Measurements from ENCODE around the gene IFITM5.

Gene IFITM5

DNA sequence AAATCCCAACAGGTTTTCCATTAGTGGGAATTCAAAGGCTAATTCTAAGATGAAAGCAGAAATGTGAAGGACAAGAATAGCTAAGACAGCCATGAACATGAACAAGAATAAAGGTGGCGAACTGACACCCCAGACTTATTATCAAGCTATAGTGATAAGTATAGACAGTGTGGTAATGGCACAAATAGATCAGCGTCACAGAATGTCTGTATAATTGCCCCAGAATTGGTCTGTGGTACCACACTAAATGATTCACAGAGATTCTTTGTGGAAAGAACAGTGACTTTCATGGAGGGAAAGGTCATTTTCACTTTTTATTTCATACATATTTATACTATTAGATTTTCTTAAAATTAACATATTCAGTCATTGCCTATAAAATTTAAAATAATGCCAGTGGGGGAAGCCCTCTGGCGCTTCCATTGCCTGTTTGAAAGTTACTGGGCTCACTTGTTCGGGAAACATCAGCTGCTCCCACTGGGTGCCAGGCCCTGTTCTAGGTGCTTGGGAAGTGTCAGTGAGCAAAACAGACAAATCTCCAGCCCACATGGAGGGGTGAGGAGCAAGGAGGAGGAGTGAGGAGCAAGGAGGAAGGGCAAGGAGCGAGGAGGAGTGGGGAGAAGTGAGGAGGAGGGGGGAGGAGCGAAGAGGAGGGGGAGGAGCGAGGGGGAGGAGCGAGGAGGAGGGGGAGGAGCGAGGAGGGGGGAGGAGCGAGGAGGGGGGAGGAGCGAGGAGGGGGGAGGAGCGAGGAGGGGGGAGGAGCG lies 32.5 kb downstream of the IFITM5 start:
- Mint-ChIP-seq H3K4me3 (peak overlapping the region; percentile 93), H3K27ac (ENCODE audit: low read depth) (peak overlapping the region; percentile 95), H3K36me3 (ENCODE audit: insufficient read depth) (peaks cover 13% of the 10 kb centered on the region), H3K9me3 (no peaks in the 10 kb centered on the region), H3K27me3 (no peaks in the 10 kb centered on the region), H3K4me1 (peaks cover 29% of the 10 kb centered on the region)
- DNase-seq (ENCODE audit: low spot score in 2 of 2): no peak
- ATAC-seq (replicated peaks; ENCODE audit: extremely low read depth, poor library complexity, severe bottlenecking): no peak

DNA sequence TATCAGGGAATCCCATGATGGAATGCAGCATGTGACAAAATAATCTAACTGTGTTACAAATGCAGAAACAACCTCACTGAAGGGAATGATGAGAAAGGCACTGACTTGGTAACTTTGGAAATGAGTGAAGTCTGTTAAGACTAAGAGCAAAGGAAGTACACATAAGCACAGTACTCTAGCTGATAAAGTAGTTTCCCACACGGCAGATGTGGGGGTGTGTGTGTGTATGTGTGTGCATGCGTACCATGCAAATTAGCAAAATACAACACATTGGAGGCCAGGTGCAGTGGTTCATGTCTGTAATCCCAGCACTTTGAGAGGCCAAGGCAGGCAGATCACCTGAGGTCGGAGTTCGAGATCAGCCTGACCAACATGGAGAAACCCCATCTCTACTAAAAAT lies 37.7 kb downstream of the IFITM5 start:
- Mint-ChIP-seq H3K4me1 (peaks cover 5% of the 10 kb centered on the region), H3K4me3 (no peak overlapping the region), H3K9me3 (no peaks in the 10 kb centered on the region), H3K27me3 (no peaks in the 10 kb centered on the region), H3K27ac (ENCODE audit: low read depth) (no peak overlapping the region), H3K36me3 (ENCODE audit: insufficient read depth) (no peaks in the 10 kb centered on the region)
- DNase-seq (ENCODE audit: low spot score in 2 of 2) (no peak), ATAC-seq (replicated peaks; ENCODE audit: extremely low read depth, poor library complexity, severe bottlenecking) (no peak)

DNA sequence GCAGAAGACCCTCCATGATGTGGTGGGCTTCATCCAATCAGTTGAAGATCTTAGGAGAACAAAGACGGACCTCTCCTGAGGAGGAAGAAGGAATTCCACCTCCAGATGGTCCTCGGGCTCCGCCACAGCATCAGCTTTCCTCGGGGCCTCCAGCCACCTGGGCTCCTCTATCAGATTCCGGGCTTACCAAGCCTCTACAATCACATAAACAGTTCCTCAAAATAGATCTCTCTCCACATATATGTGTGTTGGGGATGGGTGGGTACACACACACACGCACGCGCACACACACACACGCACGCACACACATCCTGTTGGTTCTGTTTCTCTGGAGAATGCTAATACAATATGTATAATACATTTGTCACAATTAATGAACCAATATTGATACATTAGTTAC lies 39.9 kb downstream of the IFITM5 start:
- DNase-seq (ENCODE audit: low spot score in 2 of 2) (no peak), ATAC-seq (replicated peaks; ENCODE audit: extremely low read depth, poor library complexity, severe bottlenecking) (no peak)
- Mint-ChIP-seq H3K27ac (ENCODE audit: low read depth) (no peak overlapping the region), H3K36me3 (ENCODE audit: insufficient read depth) (peaks cover under 1% of the 10 kb centered on the region), H3K9me3 (no peaks in the 10 kb centered on the region), H3K27me3 (no peaks in the 10 kb centered on the region), H3K4me3 (no peak overlapping the region), H3K4me1 (peaks cover 5% of the 10 kb centered on the region)

DNA sequence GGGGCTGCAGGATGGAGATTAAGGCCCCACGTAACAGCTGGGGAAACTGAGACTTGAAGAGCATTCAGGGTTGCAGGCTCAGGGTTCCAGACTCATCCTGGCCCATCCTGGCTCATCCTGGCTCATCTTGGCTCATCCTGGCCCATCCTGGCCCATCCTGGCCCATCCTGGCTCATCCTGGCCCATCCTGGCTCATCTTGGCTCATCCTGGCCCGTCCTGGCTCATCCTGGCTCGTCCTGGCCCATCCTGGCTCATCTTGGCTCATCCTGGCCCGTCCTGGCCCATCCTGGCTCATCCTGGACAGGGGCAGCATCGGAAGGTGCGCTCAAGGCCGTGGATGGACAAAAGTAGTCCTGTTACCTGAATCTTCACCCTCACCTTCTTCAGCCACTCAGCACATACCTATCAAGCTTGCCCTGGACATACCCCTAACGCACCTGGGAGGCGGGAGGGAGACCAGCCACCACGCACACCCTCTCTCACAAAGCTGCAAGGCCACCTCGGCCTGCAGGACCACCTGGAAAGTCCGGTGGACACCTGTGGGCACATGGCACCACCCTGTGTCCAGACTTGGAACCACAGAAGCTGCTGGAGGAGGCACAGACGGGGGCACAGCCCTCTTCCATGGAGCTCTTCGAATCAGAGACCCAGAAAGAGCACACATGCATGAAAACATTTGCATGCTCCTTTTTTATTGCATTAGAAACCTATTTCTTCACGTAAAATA lies 41.4 kb downstream of the IFITM5 start:
- Mint-ChIP-seq H3K27ac (ENCODE audit: low read depth) (peak overlapping the region; percentile 57), H3K4me1 (peaks cover 5% of the 10 kb centered on the region), H3K9me3 (no peaks in the 10 kb centered on the region), H3K4me3 (no peak overlapping the region), H3K36me3 (ENCODE audit: insufficient read depth) (peaks cover 3% of the 10 kb centered on the region), H3K27me3 (no peaks in the 10 kb centered on the region)
- DNase-seq (ENCODE audit: low spot score in 2 of 2): no peak
- ATAC-seq (replicated peaks; ENCODE audit: extremely low read depth, poor library complexity, severe bottlenecking): no peak

DNA sequence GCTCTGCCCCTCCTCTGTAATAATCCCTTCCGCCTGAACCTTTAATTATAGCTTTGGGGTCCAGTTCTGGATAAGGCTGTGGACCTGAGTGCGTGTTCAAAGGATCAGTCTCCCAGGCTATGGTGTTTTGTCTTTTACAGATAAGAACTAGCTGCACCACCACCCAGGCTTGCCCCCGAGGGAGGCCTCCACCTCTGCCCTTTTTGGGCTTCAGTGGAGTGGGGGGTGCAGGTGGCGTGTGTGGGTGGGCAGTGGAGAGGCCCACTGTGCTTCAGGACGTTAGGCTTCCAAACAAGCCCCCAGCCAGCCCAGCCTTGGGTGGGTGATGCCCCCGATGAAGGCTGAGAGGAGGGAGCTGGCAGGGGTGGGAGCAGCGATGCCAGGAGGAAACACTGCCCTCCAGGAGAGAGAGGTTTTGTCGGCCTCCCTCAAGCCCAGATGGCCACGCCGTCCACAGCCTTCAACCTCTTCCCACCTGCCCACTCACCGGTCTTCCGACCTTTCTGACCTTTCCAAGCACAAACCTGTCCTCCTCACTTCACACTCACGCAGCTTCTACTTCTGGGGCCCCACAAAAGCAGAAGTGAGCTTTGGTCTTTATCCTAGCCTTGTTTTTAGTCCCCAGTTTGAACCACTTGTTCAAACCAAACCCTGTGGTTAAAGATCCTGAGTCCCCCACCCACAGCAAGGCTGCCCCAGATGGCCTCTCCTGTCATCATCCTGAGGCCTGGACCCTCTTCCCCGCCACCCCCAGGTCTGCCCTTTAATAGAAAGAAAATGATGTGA lies 42.2 kb downstream of the IFITM5 start:
- H3K4me3 Mint-ChIP-seq: no peak overlapping the region
- no peak for ATAC-seq (replicated peaks; ENCODE audit: extremely low read depth, poor library complexity, severe bottlenecking)
- no peak for DNase-seq (ENCODE audit: low spot score in 2 of 2)
- H3K27ac Mint-ChIP-seq (ENCODE audit: low read depth): peak overlapping the region; percentile 57
- no peaks in the 10 kb centered on the region for H3K27me3 Mint-ChIP-seq
- no peaks in the 10 kb centered on the region for H3K9me3 Mint-ChIP-seq
- peaks cover 11% of the 10 kb centered on the region for H3K36me3 Mint-ChIP-seq (ENCODE audit: insufficient read depth)
- H3K4me1 Mint-ChIP-seq: peaks cover 5% of the 10 kb centered on the region

DNA sequence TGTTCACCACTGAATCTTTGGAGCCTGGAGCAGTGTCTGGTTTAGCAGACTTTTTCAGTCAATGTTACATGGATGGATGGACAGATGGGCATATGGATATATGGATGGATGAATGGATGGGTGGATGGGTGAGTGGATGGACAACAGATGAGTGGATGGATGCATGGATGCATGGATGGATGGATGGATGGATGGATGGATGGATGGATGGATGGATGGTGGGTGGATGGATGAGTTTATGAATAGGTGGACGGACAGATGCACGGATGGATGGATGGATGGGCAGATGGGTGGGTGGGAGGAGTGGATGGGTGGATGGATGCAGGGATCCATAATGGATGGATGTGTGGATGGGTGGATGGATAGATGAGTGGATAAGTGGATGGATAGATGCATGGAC lies 43.5 kb downstream of the IFITM5 start:
- no peak for DNase-seq (ENCODE audit: low spot score in 2 of 2)
- Mint-ChIP-seq H3K4me1 (peaks cover 8% of the 10 kb centered on the region), H3K27me3 (no peaks in the 10 kb centered on the region), H3K36me3 (ENCODE audit: insufficient read depth) (peaks cover 22% of the 10 kb centered on the region), H3K9me3 (no peaks in the 10 kb centered on the region), H3K27ac (ENCODE audit: low read depth) (peak overlapping the region; percentile 21), H3K4me3 (no peak overlapping the region)
- ATAC-seq (replicated peaks; ENCODE audit: extremely low read depth, poor library complexity, severe bottlenecking): no peak

DNA sequence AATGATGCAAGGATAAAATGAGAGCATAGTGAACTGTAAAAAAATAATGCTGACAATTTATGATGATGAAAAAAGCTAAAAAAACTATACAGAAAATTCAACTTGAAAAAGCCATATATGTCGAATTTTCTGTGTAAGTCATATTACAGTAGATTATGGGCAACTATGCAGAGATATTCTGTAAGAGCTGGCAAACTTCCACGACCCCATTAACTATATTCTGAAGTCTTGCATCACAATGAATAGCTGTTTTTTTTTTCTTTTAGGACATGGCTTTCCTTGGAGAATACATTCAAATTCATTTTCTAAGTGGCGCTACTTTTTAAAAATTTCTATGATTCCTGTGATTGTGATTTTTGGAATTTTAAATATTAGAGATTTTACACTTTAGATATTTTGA lies 44.1 kb downstream of the IFITM5 start:
- peaks cover 27% of the 10 kb centered on the region for H3K36me3 Mint-ChIP-seq (ENCODE audit: insufficient read depth)
- H3K4me1 Mint-ChIP-seq: peaks cover 11% of the 10 kb centered on the region
- no peak overlapping the region for H3K27ac Mint-ChIP-seq (ENCODE audit: low read depth)
- ATAC-seq (replicated peaks; ENCODE audit: extremely low read depth, poor library complexity, severe bottlenecking): no peak
- no peaks in the 10 kb centered on the region for H3K9me3 Mint-ChIP-seq
- no peak overlapping the region for H3K4me3 Mint-ChIP-seq
- no peaks in the 10 kb centered on the region for H3K27me3 Mint-ChIP-seq
- no peak for DNase-seq (ENCODE audit: low spot score in 2 of 2)

DNA sequence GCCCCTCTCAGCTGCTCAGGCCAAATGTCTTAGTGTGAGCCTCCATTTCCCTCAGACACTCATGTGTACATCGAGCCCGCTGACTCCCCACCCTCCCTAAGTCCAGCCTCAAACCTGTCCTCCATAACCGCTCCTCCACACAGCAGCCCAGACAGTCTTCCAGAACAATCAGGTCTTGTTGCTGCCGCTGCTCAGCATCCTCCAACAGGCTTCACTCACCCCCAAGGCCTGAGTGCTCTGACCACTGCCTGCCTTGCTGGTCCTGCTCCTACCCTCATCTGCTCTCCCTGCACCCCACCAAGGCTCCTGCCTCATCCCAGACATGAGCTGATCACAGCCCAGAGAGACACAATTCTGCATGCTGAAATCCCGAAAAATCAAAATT lies 45.4 kb downstream of the IFITM5 start:
- peaks cover 39% of the 10 kb centered on the region for H3K36me3 Mint-ChIP-seq (ENCODE audit: insufficient read depth)
- no peak overlapping the region for H3K4me3 Mint-ChIP-seq
- H3K27me3 Mint-ChIP-seq: no peaks in the 10 kb centered on the region
- ATAC-seq (replicated peaks; ENCODE audit: extremely low read depth, poor library complexity, severe bottlenecking) (no peak), DNase-seq (ENCODE audit: low spot score in 2 of 2) (no peak)
- no peak overlapping the region for H3K27ac Mint-ChIP-seq (ENCODE audit: low read depth)
- peaks cover 11% of the 10 kb centered on the region for H3K4me1 Mint-ChIP-seq
- no peaks in the 10 kb centered on the region for H3K9me3 Mint-ChIP-seq

DNA sequence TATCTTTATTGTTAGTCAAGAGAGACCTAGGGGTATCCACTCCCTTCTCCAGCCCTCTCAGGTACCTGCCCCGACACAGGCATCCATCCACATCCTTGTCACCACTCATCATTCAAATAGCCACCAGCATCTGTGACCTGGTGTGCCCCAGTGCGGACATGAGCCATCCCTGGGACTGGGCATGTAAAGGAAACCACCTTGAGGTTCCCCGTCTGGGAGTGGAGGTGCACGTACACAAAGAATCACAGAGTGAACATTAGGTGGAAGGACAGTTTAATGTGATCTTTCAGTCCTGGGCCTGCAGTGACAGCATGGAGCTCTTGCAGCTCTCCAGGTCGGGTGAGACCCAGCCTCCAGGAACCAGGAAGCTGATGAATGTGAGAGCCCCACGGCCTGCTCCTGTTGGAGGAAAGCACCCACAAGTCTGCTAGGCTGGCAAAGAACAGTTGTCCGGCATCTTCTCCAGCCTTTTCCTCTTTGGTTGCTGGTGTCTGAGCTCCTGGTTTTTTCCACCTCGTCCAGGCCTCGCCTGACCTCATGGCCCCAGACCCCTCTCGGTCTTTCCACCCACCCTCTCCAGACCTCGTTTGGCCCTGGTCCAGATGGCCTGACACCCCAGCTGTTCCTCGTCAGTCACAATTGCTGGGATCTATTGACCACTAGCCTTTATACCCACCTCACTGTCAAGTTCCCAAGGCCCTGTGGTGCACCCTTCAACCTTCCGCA lies 46.0 kb downstream of the IFITM5 start:
- ATAC-seq (replicated peaks; ENCODE audit: extremely low read depth, poor library complexity, severe bottlenecking): no peak
- peaks cover 11% of the 10 kb centered on the region for H3K4me1 Mint-ChIP-seq

DNA sequence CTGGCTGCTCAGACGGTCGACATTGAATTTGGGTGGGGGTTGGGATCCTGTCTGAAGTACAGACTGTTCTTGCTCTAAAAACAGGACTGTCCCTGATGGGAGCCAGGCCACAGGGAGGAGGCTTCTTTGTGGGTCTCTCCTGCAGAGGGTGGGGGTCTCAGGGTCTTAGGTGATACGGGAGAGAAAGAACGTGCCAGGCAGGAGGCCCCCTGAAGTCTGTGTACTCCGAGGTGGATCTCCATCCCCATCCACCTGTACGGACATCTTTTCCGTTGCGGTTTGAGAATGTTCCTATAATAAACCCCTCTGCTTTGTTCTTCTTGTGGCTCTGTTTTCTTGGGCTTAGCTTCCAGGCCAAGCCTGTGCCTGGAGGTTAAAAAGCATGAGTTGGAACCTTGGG lies 46.7 kb downstream of the IFITM5 start:
- Mint-ChIP-seq H3K4me3 (no peak overlapping the region), H3K9me3 (no peaks in the 10 kb centered on the region), H3K27me3 (no peaks in the 10 kb centered on the region), H3K36me3 (ENCODE audit: insufficient read depth) (peaks cover 50% of the 10 kb centered on the region), H3K27ac (ENCODE audit: low read depth) (no peak overlapping the region), H3K4me1 (peaks cover 6% of the 10 kb centered on the region)
- ATAC-seq (replicated peaks; ENCODE audit: extremely low read depth, poor library complexity, severe bottlenecking) (no peak), DNase-seq (ENCODE audit: low spot score in 2 of 2) (no peak)

More for the DNA sequence above, 46.0 kb downstream of the IFITM5 start:
- no peaks in the 10 kb centered on the region for H3K27me3 Mint-ChIP-seq
- no peak overlapping the region for H3K27ac Mint-ChIP-seq (ENCODE audit: low read depth)
- no peaks in the 10 kb centered on the region for H3K9me3 Mint-ChIP-seq
- peaks cover 43% of the 10 kb centered on the region for H3K36me3 Mint-ChIP-seq (ENCODE audit: insufficient read depth)
- DNase-seq (ENCODE audit: low spot score in 2 of 2): no peak
- no peak overlapping the region for H3K4me3 Mint-ChIP-seq

DNA sequence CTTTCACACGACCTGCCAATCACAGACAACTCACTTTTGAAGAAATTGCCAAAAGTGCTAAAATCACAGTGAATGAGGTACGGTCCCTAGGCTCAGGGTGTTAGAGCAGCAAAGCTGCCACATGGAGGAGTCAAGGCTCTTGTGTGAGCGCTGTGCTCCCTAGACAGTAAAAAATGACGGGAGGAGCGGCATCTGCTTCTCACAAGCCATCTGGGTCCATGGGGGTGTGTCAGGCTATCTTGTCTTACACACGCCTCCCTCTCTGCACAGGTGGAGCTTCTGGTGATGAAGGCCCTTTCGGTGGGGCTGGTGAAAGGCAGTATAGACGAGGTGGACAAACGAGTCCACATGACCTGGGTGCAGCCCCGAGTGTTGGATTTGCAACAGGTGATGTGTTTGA lies 47.8 kb downstream of the IFITM5 start:
- H3K27me3 Mint-ChIP-seq: no peaks in the 10 kb centered on the region
- H3K4me1 Mint-ChIP-seq: peaks cover 6% of the 10 kb centered on the region
- no peak overlapping the region for H3K27ac Mint-ChIP-seq (ENCODE audit: low read depth)
- peaks cover 59% of the 10 kb centered on the region for H3K36me3 Mint-ChIP-seq (ENCODE audit: insufficient read depth)
- ATAC-seq (replicated peaks; ENCODE audit: extremely low read depth, poor library complexity, severe bottlenecking) (no peak), DNase-seq (ENCODE audit: low spot score in 2 of 2) (no peak)
- no peaks in the 10 kb centered on the region for H3K9me3 Mint-ChIP-seq
- no peak overlapping the region for H3K4me3 Mint-ChIP-seq

DNA sequence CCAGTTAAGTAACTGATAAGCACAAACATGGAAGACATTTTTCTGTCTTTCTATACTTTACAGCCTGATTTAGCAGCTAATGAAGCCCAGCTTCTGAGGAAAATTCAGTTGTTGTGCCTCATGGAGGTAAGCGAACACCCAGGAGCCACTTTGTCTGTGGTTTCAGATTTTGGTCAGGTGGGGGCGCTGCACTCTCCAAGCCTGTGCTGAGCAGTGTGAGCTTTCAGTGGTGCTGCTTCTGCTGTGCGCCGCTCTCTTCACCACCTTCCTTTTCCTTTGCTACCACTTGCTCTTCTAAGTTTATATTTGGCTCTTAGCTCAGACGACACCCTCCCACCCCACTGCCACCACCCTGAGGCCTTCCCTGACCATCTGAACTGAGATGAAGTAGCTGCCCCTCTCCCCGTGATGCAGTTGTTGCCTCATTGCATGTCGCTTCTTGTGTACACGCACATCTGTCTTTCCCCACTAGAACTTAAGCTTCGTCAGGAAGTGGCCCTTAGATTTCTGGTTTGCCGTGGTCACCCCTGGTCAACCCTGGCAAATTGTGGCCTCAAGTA lies 48.5 kb downstream of the IFITM5 start:
- peaks cover 6% of the 10 kb centered on the region for H3K4me1 Mint-ChIP-seq
- H3K27ac Mint-ChIP-seq (ENCODE audit: low read depth): no peak overlapping the region
- ATAC-seq (replicated peaks; ENCODE audit: extremely low read depth, poor library complexity, severe bottlenecking) (peak; percentile 97), DNase-seq (ENCODE audit: low spot score in 2 of 2) (peak; percentile 72 to 74)
- H3K4me3 Mint-ChIP-seq: no peak overlapping the region
- no peaks in the 10 kb centered on the region for H3K9me3 Mint-ChIP-seq
- H3K36me3 Mint-ChIP-seq (ENCODE audit: insufficient read depth): peaks cover 67% of the 10 kb centered on the region
- no peaks in the 10 kb centered on the region for H3K27me3 Mint-ChIP-seq

Measured in central memory CD8-positive, alpha-beta T cell (primary cell).